ENCODE results near the gene CETP. TPM values are rescaled to one million over a fixed set of nuclear protein-coding genes. Genes with fewer than 3 reads are reported as not detected.
"Not testable (repeated sequence)": the region's sequence is repeated elsewhere in the genome, so short reads cannot be mapped to it uniquely, and the experiment has no call there.

The CETP gene
- total RNA-seq, 1 donor from 2014 or later, result not detected

DNA sequence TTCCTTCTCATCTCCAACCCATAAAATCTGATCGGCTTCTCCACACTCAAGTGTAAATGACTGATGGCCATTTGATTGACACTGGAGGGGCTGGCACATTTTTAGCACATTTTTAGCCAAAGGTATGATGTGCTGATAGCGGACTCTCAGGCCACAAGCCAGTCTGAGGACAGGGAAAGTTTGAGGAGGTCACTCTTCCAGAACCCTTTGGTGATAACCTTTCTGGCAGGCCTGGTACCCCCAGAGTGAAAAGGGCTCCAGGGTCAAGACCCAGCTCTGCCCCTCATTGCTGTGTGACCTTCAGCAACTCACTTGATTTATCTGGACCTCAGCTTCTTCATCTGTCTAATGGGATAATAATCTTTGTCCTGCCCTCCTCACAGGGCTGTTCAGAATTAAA lies 25.9 kb downstream of the CETP start:
- no peak for TF ChIP-seq CTCF (conservative IDR thresholded peaks at IDR 0.05; ENCODE audit: low read depth, low read length)
- DNase-seq (ENCODE audit: low read depth), result no peak
- H3K4me3 ChIP-seq (ENCODE audit: low read depth, low read length), result no peak overlapping the region

GRCh38 chr16:56988161-56988947 lies 26.6 kb downstream of the CETP start:
- no peak for TF ChIP-seq CTCF (conservative IDR thresholded peaks at IDR 0.05; ENCODE audit: low read depth, low read length)
- peak overlapping the region; percentile 61 for H3K4me3 ChIP-seq (ENCODE audit: low read depth, low read length)
- DNase-seq (ENCODE audit: low read depth), result no peak

GRCh38 chr16:56988948-56989945 lies 27.5 kb downstream of the CETP start, which contains the start of gene NLRC5:
Gene NLRC5 (plus strand): TSS chr16:56989557. CDS start chr16:57020713, 31,156 bp downstream.
- DNase-seq (ENCODE audit: low read depth), result no peak
- H3K4me3 ChIP-seq (ENCODE audit: low read depth, low read length), result peak within 1 kb of the TSS; percentile 61
- TF ChIP-seq CTCF (conservative IDR thresholded peaks at IDR 0.05; ENCODE audit: low read depth, low read length), result no peak

DNA sequence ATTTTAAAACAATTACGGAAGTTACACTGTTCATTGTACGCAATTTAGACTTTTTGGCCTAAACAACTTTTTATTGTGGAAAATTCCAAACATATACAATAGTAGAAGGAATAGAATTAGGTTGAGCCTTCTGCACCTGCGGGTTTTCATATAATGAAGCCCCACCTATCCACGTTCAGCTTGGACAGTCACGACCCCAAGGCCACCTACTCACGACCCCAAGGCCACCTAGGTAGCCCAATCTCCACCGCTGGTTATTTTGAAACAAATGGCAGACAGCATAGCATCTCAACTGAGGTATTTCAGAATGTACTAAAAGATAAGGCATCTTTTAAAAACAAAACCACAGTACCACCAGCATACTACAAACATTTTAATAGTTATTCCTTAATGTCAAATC lies 28.2 kb downstream of the CETP start:
- no peak for TF ChIP-seq CTCF (conservative IDR thresholded peaks at IDR 0.05; ENCODE audit: low read depth, low read length)
- DNase-seq (ENCODE audit: low read depth), result no peak
- H3K4me3 ChIP-seq (ENCODE audit: low read depth, low read length), result peak overlapping the region; percentile 61

GRCh38 chr16:56990407-56991286 lies 28.9 kb downstream of the CETP start:
- no peak for TF ChIP-seq CTCF (conservative IDR thresholded peaks at IDR 0.05; ENCODE audit: low read depth, low read length)
- DNase-seq (ENCODE audit: low read depth), result no peak
- H3K4me3 ChIP-seq (ENCODE audit: low read depth, low read length), result peak overlapping the region; percentile 61

GRCh38 chr16:56992431-56992830 lies 30.7 kb downstream of the CETP start:
- not testable (repeated sequence) for H3K4me3 ChIP-seq (ENCODE audit: low read depth, low read length); DNase-seq (ENCODE audit: low read depth)
